ENCODE results near the gene SKOR2. TPM values are rescaled to one million over a fixed set of nuclear protein-coding genes. Genes with fewer than 3 reads are reported as not detected.

Gene SKOR2
- total and polyA plus RNA-seq, 2 of the 13 experiments (the other 11 are each of a cell fraction or from before 2014, with no cell fraction given): not detected

- TF ChIP-seq, protein P1, sequence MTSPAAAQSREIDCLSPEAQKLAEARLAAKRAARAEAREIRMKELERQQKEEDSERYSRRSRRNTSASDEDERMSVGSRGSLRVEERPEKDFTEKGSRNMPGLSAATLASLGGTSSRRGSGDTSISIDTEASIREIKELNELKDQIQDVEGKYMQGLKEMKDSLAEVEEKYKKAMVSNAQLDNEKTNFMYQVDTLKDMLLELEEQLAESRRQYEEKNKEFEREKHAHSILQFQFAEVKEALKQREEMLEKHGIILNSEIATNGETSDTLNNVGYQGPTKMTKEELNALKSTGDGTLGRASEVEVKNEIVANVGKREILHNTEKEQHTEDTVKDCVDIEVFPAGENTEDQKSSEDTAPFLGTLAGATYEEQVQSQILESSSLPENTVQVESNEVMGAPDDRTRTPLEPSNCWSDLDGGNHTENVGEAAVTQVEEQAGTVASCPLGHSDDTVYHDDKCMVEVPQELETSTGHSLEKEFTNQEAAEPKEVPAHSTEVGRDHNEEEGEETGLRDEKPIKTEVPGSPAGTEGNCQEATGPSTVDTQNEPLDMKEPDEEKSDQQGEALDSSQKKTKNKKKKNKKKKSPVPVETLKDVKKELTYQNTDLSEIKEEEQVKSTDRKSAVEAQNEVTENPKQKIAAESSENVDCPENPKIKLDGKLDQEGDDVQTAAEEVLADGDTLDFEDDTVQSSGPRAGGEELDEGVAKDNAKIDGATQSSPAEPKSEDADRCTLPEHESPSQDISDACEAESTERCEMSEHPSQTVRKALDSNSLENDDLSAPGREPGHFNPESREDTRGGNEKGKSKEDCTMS (CRISPR knock-in tag; conservative IDR thresholded peaks at IDR 0.05): no peak
- TF ChIP-seq GFI1 (CRISPR knock-in tag; IDR thresholded peaks at IDR 0.05; ENCODE audit: borderline replicate concordance) (0 out of 2 replicates have a peak, but pooled peaks have one; percentile 33), ZNF382 (CRISPR knock-in tag; IDR thresholded peaks at IDR 0.05; ENCODE audit: borderline replicate concordance) (no peak), SP140L (CRISPR knock-in tag; IDR thresholded peaks at IDR 0.05; ENCODE audit: borderline replicate concordance) (no peak), ZNF275 (CRISPR knock-in tag; IDR thresholded peaks at IDR 0.05; ENCODE audit: borderline replicate concordance) (no peak), ZNF850 (CRISPR knock-in tag; conservative IDR thresholded peaks at IDR 0.05) (no peak), ZNF12 (CRISPR knock-in tag; IDR thresholded peaks at IDR 0.05) (no peak), REST (IDR thresholded peaks at IDR 0.05; ENCODE audit: borderline replicate concordance in 1 of 2, low read depth in 1 of 2, low read length in 2 of 2) (no peak), ZNF282 (IDR thresholded peaks at IDR 0.05; ENCODE audit: partially characterized antibody) (no peak), MXD3 (CRISPR knock-in tag; IDR thresholded peaks at IDR 0.05) (no peak)
- TF ChIP-seq, protein P2, sequence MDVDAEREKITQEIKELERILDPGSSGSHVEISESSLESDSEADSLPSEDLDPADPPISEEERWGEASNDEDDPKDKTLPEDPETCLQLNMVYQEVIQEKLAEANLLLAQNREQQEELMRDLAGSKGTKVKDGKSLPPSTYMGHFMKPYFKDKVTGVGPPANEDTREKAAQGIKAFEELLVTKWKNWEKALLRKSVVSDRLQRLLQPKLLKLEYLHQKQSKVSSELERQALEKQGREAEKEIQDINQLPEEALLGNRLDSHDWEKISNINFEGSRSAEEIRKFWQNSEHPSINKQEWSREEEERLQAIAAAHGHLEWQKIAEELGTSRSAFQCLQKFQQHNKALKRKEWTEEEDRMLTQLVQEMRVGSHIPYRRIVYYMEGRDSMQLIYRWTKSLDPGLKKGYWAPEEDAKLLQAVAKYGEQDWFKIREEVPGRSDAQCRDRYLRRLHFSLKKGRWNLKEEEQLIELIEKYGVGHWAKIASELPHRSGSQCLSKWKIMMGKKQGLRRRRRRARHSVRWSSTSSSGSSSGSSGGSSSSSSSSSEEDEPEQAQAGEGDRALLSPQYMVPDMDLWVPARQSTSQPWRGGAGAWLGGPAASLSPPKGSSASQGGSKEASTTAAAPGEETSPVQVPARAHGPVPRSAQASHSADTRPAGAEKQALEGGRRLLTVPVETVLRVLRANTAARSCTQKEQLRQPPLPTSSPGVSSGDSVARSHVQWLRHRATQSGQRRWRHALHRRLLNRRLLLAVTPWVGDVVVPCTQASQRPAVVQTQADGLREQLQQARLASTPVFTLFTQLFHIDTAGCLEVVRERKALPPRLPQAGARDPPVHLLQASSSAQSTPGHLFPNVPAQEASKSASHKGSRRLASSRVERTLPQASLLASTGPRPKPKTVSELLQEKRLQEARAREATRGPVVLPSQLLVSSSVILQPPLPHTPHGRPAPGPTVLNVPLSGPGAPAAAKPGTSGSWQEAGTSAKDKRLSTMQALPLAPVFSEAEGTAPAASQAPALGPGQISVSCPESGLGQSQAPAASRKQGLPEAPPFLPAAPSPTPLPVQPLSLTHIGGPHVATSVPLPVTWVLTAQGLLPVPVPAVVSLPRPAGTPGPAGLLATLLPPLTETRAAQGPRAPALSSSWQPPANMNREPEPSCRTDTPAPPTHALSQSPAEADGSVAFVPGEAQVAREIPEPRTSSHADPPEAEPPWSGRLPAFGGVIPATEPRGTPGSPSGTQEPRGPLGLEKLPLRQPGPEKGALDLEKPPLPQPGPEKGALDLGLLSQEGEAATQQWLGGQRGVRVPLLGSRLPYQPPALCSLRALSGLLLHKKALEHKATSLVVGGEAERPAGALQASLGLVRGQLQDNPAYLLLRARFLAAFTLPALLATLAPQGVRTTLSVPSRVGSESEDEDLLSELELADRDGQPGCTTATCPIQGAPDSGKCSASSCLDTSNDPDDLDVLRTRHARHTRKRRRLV (CRISPR knock-in tag; IDR thresholded peaks at IDR 0.05): no peak; the same call in 1 of the 2 replicates
Observed at GRCh38 chr18:47175283-47175897, 76.1 kb downstream of the SKOR2 start (continued).

Data from HepG2 (cell line).